ENCODE measurements around the gene TEX38.

The TEX38 gene

GRCh38 chr1:46677339-46677738 lies 5.7 kb downstream of the TEX38 start:
- TF ChIP-seq CTCF (IDR thresholded peaks at IDR 0.05; ENCODE audit: insufficient read depth, low read depth, low read length, missing control alignments): no peak
- no peak for DNase-seq (ENCODE audit: low read depth)
- no peak overlapping the region for H3K4me3 ChIP-seq (ENCODE audit: low read length)

- TF ChIP-seq CTCF (IDR thresholded peaks at IDR 0.05; ENCODE audit: insufficient read depth, low read depth, low read length, missing control alignments): no peak
- DNase-seq (ENCODE audit: low read depth): no peak
- no peak overlapping the region for H3K4me3 ChIP-seq (ENCODE audit: low read length)
Observed at GRCh38 chr1:46679789-46680573, 8.3 kb downstream of the TEX38 start.

- no peak for DNase-seq (ENCODE audit: low read depth)
- TF ChIP-seq CTCF (IDR thresholded peaks at IDR 0.05; ENCODE audit: insufficient read depth, low read depth, low read length, missing control alignments): no peak
Observed at GRCh38 chr1:46681333-46682034, 9.8 kb downstream of the TEX38 start.

GRCh38 chr1:46682064-46682463 lies 10.4 kb downstream of the TEX38 start:
- no peak overlapping the region for H3K4me3 ChIP-seq (ENCODE audit: low read length)
- DNase-seq (ENCODE audit: low read depth): no peak
- no peak for TF ChIP-seq CTCF (IDR thresholded peaks at IDR 0.05; ENCODE audit: insufficient read depth, low read depth, low read length, missing control alignments)

More at GRCh38 chr1:46681333-46682034, 9.8 kb downstream of the TEX38 start:
- H3K4me3 ChIP-seq (ENCODE audit: low read length): no peak overlapping the region

- no peak overlapping the region for H3K4me3 ChIP-seq (ENCODE audit: low read length)
- DNase-seq (ENCODE audit: low read depth): no peak
- no peak for TF ChIP-seq CTCF (IDR thresholded peaks at IDR 0.05; ENCODE audit: insufficient read depth, low read depth, low read length, missing control alignments)
Observed at GRCh38 chr1:46684670-46685069, 13.0 kb downstream of the TEX38 start.

GRCh38 chr1:46686255-46686654 lies 14.6 kb downstream of the TEX38 start:
- no peak for DNase-seq (ENCODE audit: low read depth)
- no peak overlapping the region for H3K4me3 ChIP-seq (ENCODE audit: low read length)
- no peak for TF ChIP-seq CTCF (IDR thresholded peaks at IDR 0.05; ENCODE audit: insufficient read depth, low read depth, low read length, missing control alignments)

Measured in epithelial cell of esophagus (primary cell).